ENCODE data around the gene PRICKLE3.

Gene PRICKLE3

DNA sequence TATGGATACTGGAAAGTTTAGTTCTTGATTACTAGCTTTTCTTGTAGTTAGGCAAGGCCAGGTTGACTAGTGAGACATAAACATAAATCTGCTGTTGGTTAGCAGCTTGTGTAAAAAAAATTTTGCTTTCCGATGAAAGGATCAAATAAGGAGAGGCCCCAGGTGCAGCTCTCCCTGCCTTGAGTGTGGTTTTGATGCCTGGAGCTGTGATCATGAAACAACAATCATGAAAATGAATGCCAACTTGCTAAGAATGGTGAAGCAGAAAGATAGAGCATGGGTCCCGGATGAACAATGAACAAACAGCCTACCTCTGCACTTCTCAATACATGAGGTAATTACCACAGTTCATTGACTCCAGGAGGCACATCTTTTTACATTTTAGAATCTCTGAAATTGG, 28.2 kb upstream of the PRICKLE3 start:
- H3K27ac ChIP-seq: no peak overlapping the region
- TF ChIP-seq, protein P1, sequence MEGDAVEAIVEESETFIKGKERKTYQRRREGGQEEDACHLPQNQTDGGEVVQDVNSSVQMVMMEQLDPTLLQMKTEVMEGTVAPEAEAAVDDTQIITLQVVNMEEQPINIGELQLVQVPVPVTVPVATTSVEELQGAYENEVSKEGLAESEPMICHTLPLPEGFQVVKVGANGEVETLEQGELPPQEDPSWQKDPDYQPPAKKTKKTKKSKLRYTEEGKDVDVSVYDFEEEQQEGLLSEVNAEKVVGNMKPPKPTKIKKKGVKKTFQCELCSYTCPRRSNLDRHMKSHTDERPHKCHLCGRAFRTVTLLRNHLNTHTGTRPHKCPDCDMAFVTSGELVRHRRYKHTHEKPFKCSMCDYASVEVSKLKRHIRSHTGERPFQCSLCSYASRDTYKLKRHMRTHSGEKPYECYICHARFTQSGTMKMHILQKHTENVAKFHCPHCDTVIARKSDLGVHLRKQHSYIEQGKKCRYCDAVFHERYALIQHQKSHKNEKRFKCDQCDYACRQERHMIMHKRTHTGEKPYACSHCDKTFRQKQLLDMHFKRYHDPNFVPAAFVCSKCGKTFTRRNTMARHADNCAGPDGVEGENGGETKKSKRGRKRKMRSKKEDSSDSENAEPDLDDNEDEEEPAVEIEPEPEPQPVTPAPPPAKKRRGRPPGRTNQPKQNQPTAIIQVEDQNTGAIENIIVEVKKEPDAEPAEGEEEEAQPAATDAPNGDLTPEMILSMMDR (conservative IDR thresholded peaks at IDR 0.05): no peak

DNA sequence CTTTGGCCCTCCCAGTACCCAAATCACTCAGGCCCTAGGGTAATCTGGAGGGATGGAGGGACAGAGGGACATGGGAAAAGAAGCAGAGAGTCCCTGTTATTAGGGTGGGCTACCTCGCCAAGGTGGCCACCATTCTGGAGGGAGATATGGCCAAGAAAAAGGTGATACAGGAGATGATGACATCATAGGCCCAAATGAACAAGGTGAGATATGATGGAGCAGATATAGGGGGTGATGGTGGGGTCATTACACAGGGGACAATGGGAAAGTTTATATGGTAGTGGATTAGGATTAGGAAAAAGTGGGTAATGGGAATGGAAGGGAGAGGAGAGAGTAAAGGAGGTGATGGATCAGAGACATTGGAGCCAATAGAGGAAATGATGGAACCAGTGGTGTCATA, 26.7 kb upstream of the PRICKLE3 start:
- TF ChIP-seq, protein P1 (conservative IDR thresholded peaks at IDR 0.05): no peak
- no peak overlapping the region for H3K27ac ChIP-seq

DNA sequence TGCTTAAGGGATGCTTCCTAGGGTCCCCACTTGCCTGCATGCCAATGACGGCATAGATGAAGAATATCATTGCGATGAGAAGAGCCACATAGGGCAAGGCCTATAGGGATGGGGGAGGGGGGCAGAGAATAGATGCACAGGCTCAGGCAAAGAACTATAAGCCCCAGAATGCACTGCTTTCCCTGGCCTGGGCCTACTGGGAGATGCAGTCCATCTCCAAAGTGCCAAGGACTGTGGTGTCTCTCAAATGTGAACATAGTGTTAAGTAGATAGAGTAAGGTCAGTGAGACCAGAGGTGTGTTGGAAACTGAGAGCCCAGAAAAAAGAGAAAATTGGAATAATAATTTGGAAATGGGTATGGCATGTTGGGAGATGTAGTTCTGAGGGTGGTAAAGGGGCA, 26.0 kb upstream of the PRICKLE3 start:
- TF ChIP-seq, protein P1 (conservative IDR thresholded peaks at IDR 0.05): no peak
- no peak overlapping the region for H3K27ac ChIP-seq

DNA sequence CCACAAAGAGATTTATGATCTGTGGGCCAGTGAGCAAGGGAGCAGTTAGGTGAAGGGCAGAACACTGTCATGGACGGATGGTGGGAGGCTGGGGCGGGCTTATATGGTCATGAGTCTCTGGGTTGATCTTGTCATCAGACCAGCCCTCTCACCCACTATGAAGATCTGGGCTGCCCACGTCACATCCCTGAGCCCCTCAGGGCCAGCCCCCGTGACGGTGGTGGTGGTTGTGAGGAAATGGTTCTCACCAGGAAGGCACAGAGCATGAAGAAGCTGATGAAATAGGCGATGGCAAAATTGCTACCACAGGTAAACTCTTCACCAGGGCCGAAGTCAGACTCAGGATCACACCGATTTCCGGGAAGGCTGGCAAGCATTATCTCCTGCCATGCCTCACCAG, 24.9 kb upstream of the PRICKLE3 start:
- TF ChIP-seq, protein P1 (conservative IDR thresholded peaks at IDR 0.05): no peak
- H3K27ac ChIP-seq: no peak overlapping the region

DNA sequence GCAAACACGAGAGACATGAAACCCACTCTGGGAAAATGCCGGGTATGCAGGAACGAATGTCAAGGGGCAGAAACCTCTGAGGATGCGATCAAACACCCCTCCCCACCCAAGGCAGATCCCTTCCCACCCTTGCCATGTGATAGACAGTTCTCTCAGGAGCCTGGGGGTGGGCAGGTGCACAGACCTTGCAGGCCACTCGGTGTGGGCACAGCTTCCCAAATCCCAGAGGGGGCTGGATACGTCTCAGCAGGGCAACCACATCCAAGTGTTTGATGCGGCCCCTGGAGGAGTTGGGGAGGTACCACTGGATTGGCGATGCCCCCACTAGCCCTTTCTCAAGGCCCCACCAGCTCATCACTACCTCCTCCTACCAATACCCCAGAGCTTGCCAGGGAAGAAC, 24.2 kb upstream of the PRICKLE3 start:
- TF ChIP-seq, protein P1 (conservative IDR thresholded peaks at IDR 0.05): no peak
- no peak overlapping the region for H3K27ac ChIP-seq

DNA sequence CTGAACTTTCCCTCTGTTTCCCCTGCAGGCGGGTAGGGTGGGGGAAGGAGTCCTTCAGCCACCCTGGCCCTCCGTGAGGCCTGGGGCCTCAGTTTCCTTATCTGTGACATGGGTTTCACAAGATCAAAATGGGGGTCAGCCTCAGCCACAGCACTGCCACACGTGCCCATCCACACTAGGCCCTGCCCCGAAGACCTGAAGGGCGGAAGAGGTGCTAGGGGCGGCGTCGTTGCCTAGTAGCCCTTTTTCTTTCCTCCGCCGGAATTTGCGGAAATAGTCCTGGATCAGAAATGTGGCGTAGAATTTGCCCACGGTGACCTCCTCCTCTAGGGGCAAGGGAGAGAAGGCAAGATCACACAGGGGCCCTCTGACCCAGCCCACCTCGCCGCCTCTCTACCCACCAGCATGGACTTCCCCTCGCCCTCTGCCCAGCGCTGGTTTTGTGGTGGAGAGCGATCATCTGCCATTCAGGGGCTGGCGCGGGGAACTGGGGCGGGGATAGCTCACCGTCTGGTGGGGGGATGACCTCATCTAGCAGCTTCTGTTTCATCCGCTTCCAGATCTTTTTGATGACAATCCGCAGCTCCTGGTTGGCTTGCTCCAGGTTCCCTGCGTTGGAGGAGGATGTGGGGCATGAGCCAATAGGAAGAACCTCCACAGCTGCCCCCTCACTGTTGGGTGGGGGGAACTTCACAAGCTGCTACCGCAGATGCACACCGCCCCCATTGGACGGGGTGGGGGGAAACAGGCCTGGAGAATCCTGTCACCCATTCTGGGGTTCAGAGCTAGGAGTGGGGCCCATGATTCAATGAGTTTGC, 23.5 kb upstream of the PRICKLE3 start:
- TF ChIP-seq, protein P1 (conservative IDR thresholded peaks at IDR 0.05): no peak
- H3K27ac ChIP-seq: no peak overlapping the region

DNA sequence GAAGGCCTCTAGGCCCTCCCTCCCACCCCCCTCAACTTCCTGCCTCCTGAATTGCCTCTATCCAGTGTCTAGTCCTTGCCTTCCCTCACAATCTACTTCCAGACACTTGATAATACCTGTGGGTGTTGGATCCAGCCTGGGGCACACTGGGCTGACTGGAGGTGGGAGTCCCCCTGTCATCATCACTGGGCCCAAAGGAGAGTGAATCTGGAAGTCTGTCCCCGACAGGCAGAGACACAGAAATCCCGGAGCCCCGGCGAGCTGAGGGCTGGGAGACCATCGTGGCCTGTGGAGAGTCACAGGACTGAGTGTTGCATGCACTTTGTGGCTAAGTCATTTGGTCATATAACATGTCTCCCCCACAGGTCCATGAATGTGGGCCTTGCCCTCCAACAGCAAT, 22.2 kb upstream of the PRICKLE3 start:
- H3K27ac ChIP-seq: no peak overlapping the region
- TF ChIP-seq, protein P1 (conservative IDR thresholded peaks at IDR 0.05): no peak

All from VCaP (cell line).